Posterior vena cava (tissue), 2 donors: ENCODE measurements around the gene GPX4. TPM values are rescaled to one million over a fixed set of nuclear protein-coding genes. Genes with fewer than 3 reads are reported as not detected.
"Not testable (repeated sequence)": the region's sequence is repeated elsewhere in the genome, so short reads cannot be mapped to it uniquely, and the experiment has no call there.

ENCODE experiments used
- DNase-seq: peaks from one replicate; pipeline ENCODE4 v3.0.0-alpha.2; 2020; ENCODE audit warnings: low spot score
- intact Hi-C, 2 donors: fragments of 100-400 bp; cut with DNase I; formaldehyde crosslinking; loops; one replicate each; pipeline versions ENCODE4 v1.14.1 to v1.14.2; 2022 to 2023
- total RNA-seq, 2 donors: library from RNA; stranded (reverse); fragmentation: NEBNext Ultra II Directional; extraction: Animal tissue kit (Norgen Biotek cat#: 25700); gene quantifications; one replicate each; pipeline ENCODE4 v1.2.1, GENCODE V29; 2021
- donor health status: DM: yes; HTN: yes; CAD: no.
- donor health status: DM: yes; HTN: yes; CAD: no.

The GPX4 gene
- total RNA-seq, 2 donors from 2014 or later = 176 to 193 TPM

- DNase-seq = no peak
- intact Hi-C loops = no loop called here
These were observed 18.5 kb downstream of the GPX4 start for GRCh38 chr19:1122021-1122971.

- intact Hi-C loops = no loop called here
- peak; percentile 94 for DNase-seq
These were observed 19.2 kb downstream of the GPX4 start for GRCh38 chr19:1122972-1123363.

- peak; percentile 82 for DNase-seq
- intact Hi-C loops = no loop called here
These were observed 19.6 kb downstream of the GPX4 start for GRCh38 chr19:1123381-1123780.

GRCh38 chr19:1123885-1124677 is 20.3 kb downstream of the GPX4 start:
- intact Hi-C loops = no loop called here
- DNase-seq = no peak

- intact Hi-C loops = no loop called here
- no peak for DNase-seq
These were observed 22.0 kb downstream of the GPX4 start for GRCh38 chr19:1125601-1126467.

GRCh38 chr19:1126984-1127760 is 23.4 kb downstream of the GPX4 start:
- intact Hi-C loops = no loop called here
- no peak for DNase-seq

GRCh38 chr19:1128106-1128505 is 24.3 kb downstream of the GPX4 start:
- intact Hi-C loops = no loop called here
- no peak for DNase-seq

GRCh38 chr19:1129084-1129483 is 25.3 kb downstream of the GPX4 start:
- intact Hi-C loops, DNase-seq: not testable (repeated sequence)

GRCh38 chr19:1129535-1129934 is 25.7 kb downstream of the GPX4 start:
- no peak for DNase-seq
- intact Hi-C loops = no loop called here

GRCh38 chr19:1130771-1131717 is 27.2 kb downstream of the GPX4 start:
- DNase-seq = no peak
- intact Hi-C loops = loop anchor here in 1 of 2 donors (5.0 kb wide), 1 partner anchor 41 kb away; the partner anchor contains the start of gene SBNO2

- DNase-seq = peak; percentile 99
- intact Hi-C loops = loop anchor here in 1 of 2 donors (5.0 kb wide), 1 partner anchor 40 kb away; the partner anchor contains the start of gene SBNO2
These were observed 28.1 kb downstream of the GPX4 start for GRCh38 chr19:1131718-1132551.

GRCh38 chr19:1132552-1133383 is 29.0 kb downstream of the GPX4 start:
- no peak for DNase-seq
- intact Hi-C loops = loop anchor here in 1 of 2 donors (5.0 kb wide), 1 partner anchor 40 kb away; the partner anchor contains the start of gene SBNO2

- intact Hi-C loops = loop anchor here in 1 of 2 donors (5.0 kb wide), 1 partner anchor 39 kb away; the partner anchor contains the start of gene SBNO2
- DNase-seq = no peak
These were observed 29.7 kb downstream of the GPX4 start for GRCh38 chr19:1133471-1133929.

GRCh38 chr19:1134431-1134830 is 30.6 kb downstream of the GPX4 start:
- DNase-seq = no peak
- intact Hi-C loops = loop anchor here in 1 of 2 donors (2.0 to 5.0 kb wide), 2 partner anchors 16 to 38 kb away; partner anchors contain the start of gene SBNO2

- DNase-seq = no peak
- intact Hi-C loops = loop anchor here in 1 of 2 donors (2.0 kb wide), 1 partner anchor 15 kb away; no protein-coding TSS in a partner anchor
These were observed 31.7 kb downstream of the GPX4 start for GRCh38 chr19:1135454-1135853.
